Prostate gland (tissue), 2 donors: ENCODE measurements around the gene CAPRIN2. TPM values are rescaled to one million over a fixed set of nuclear protein-coding genes. Genes with fewer than 3 reads are reported as not detected.

ENCODE experiments used
- DNase-seq: peaks from one replicate; pipeline ENCODE4 v3.0.0-alpha.2; 2019; ENCODE audit warnings: low spot score
- H3K27ac ChIP-seq, 2 donors: fragments of 200-600 bp; sonication (generic); 2 replicates each; pipeline ENCODE4 v1.5.1; 2017 to 2019
- H3K27me3 ChIP-seq: fragments of 200-600 bp; sonication (generic); replicated peaks from 2 replicates; pipeline ENCODE4 v1.5.1; 2019; ENCODE audit not compliant: insufficient read depth
- H3K36me3 ChIP-seq, 2 donors: fragments of 200-600 bp; sonication (generic); 1 replicate in 1 of 2; 2 replicates in 1 of 2; pipeline versions ENCODE4 v1.5.1 to v1.8.1; 2017 to 2019
- H3K4me1 ChIP-seq: fragments of 200-600 bp; sonication (generic); replicated peaks from 2 replicates; pipeline ENCODE4 v1.5.1; 2019
- H3K4me3 ChIP-seq, 2 donors: fragments of 200-600 bp; sonication (generic); 2 replicates each; pipeline ENCODE4 v1.5.1; 2017 to 2019
- H3K9me3 ChIP-seq: fragments of 200-600 bp; sonication (generic); 2 replicates; pipeline ENCODE4 v1.5.1; 2017
- POLR2A ChIP-seq: fragments of 450-650 bp; IDR thresholded peaks from one replicate; pipeline ENCODE4 v1.6.1; 2016; ENCODE audit warnings: antibody characterized with exemption, mild to moderate bottlenecking
- POLR2AphosphoS5 ChIP-seq: sonication (generic); formaldehyde crosslinking; IDR thresholded peaks from one replicate; pipeline ENCODE4 v1.6.1; 2017; ENCODE audit warnings: antibody characterized with exemption
- WGBS: methylation state at CpG from one replicate; pipeline ENCODE4 v1.1.5; 2018; 5-methylcytosine and 5-hydroxymethylcytosine counted together
- intact Hi-C: fragments of 100-400 bp; cut with DNase I; formaldehyde crosslinking; loops from one replicate; pipeline ENCODE4 v1.14.2; 2022
- total RNA-seq, 2 donors: library from RNA; depleted of rRNA; stranded (reverse); fragments of >200 nt; gene quantifications; one replicate each; pipeline ENCODE4 v1.1.0, GENCODE V29; 2016
- TF ChIP-seq, protein P1 (sequence below), 4 experiments: fragments of 200-600 bp in 2 of 4; fragments of 450-650 bp in 2 of 4; sonication (generic) in 2 of 4; IDR thresholded peaks; 1 replicate in 3 of 4; 2 replicates in 1 of 4; pipeline ENCODE4 v1.5.1; 2016 to 2019; ENCODE audit warnings: antibody characterized with exemption in 4 of 4, mild to moderate bottlenecking in 2 of 4, moderate library complexity in 2 of 4

CAPRIN2 gene
- total RNA-seq, 2 donors from 2014 or later = 20.4 to 40.0 TPM

DNA sequence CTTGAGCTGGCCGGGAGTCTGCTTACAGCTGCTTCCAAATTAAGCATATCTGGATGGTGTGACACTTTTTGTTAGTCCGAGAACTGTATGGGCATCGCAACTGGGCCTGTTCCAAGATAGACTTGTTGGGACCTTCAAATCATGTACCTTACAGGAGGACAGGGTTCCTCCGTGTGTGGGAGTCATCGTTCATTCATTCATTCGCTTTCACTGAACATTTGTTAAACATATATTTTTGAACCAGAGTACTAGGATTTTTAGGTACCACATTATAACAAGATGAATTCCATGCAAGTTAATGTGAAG is 58.7 kb downstream of the CAPRIN2 start:
- Histone ChIP-seq H3K36me3 (no peaks in the 10 kb centered on the region), H3K27ac (peak overlapping the region; percentile 74 to 77), H3K4me3 (peak overlapping the region; percentile 85 to 87), H3K4me1 (peaks cover 5% of the 10 kb centered on the region), H3K27me3 (no peaks in the 10 kb centered on the region), H3K9me3 (no peaks in the 10 kb centered on the region)
- TF ChIP-seq POLR2A (no peak), POLR2AphosphoS5 (no peak)
- TF ChIP-seq, protein P1, sequence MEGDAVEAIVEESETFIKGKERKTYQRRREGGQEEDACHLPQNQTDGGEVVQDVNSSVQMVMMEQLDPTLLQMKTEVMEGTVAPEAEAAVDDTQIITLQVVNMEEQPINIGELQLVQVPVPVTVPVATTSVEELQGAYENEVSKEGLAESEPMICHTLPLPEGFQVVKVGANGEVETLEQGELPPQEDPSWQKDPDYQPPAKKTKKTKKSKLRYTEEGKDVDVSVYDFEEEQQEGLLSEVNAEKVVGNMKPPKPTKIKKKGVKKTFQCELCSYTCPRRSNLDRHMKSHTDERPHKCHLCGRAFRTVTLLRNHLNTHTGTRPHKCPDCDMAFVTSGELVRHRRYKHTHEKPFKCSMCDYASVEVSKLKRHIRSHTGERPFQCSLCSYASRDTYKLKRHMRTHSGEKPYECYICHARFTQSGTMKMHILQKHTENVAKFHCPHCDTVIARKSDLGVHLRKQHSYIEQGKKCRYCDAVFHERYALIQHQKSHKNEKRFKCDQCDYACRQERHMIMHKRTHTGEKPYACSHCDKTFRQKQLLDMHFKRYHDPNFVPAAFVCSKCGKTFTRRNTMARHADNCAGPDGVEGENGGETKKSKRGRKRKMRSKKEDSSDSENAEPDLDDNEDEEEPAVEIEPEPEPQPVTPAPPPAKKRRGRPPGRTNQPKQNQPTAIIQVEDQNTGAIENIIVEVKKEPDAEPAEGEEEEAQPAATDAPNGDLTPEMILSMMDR (IDR thresholded peaks at IDR 0.05) = no peak
- intact Hi-C loops = loop anchor here (5.0 to 10.0 kb wide), 3 partner anchors 56 to 911 kb away; partner anchors contain the start of genes CAPRIN2 and TMTC1
- no peak for DNase-seq
- WGBS = 13% methylated on average over 6 of the region's 6 CpGs

DNA sequence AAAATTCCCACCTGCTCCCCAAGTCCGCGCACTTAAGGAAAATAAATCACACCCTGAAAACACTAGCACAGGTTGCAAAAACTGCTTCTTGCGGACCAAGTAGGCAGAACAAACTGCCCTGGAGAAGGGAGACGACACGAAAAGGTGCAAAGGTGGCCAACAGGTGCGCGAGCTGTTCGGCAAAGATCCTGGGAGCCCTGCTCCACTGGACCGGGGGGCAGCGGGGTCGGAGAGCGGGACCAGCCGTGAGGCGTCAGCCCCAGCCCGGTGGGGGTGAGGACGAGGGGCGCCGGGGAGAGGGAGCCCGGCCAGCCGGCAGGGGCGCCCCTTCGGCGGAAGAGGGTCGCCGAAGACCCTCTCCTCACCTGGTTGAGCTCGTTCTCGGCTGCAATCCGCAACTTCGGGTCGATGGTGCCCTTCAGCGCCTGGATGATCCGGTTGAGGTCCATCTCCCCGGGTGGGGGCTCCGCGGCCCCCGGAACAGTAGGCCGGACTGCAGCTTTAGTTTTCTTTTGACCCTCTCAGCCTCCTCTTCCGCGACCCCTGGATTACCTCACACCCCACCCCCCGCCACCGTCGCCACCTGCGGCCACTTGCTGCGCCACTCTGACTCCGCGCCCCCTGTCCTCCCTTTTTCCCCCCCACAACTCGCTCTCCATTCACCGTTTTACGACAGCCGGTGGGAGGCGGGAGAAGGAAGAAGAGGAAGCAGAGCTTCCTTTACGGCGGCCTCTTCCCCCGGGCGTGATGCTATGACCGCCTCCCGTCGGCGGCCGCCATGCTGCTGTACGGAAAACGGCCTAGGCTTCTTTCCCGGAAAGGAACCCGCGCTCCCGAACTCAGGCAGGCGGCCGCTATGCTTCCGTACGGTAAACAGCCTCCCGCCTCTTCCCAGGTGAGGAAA is 59.3 kb downstream of the CAPRIN2 start, which contains the start of gene IPO8:
Gene IPO8 (minus strand): TSS at position 671 of the 904 bp plus-strand sequence. CDS start 222 bp downstream, at position 449.
- peak within 1 kb of the TSS; percentile 74 to 77 for H3K27ac ChIP-seq
- H3K27me3 ChIP-seq = no peaks in the 10 kb centered on the region
- no peaks in the 10 kb centered on the region for H3K36me3 ChIP-seq
- peak; percentile 88 for DNase-seq
- H3K4me1 ChIP-seq = peaks cover 5% of the 10 kb centered on the region
- peak within 1 kb of the TSS; percentile 85 to 87 for H3K4me3 ChIP-seq
- TF ChIP-seq, protein P1 (IDR thresholded peaks at IDR 0.05) = peak in 3 of 4 experiments; percentile 7 to 39 (median 10)
- TF ChIP-seq POLR2AphosphoS5 = peak; percentile 82
- no peak for TF ChIP-seq POLR2A
- intact Hi-C loops = loop anchor here (5.0 to 10.0 kb wide), 3 partner anchors 57 to 911 kb away; partner anchors contain the start of genes CAPRIN2 and TMTC1
- WGBS = under 1% methylated on average over 71 of the region's 71 CpGs
- H3K9me3 ChIP-seq = no peaks in the 10 kb centered on the region

DNA sequence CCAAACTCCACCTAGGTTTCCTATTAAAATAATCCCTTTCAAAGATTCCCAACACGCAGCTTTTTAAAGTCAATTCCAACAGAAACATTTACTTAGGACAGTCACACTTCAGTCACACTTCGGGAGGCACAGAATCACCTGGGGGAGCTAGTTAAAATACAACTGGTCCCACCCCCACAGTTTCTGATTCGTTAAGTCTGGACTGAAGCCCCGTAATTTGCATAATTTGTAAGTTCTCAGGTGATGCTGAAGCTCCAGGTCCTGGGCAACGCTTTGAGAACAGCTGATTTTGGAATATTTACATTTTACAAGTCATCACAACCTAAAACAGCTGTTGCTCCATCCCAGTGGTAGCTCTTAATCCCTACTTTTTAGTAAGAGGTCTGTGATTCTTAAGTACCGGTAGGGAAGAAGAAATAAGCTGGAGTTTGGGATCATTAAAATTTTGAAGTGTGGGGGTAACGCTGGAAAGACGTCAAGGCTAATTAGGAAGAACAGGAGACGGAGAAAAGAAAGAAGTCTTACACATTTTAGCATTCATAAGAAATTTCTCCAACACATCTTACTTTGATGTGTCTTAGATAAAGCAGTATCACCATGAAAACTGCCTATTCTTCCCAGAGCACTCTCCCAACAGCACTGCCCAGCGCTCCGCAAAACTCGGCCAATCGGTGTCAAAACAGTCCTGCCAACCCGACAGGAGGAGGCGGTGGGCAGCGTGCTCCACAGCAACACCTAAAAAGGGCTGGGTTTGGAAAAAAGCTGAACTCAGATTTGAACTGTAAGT is 60.1 kb downstream of the CAPRIN2 start:
- Histone ChIP-seq H3K27ac (peak overlapping the region; percentile 74 to 77), H3K4me1 (peaks cover 5% of the 10 kb centered on the region), H3K4me3 (peak overlapping the region; percentile 85 to 87), H3K9me3 (no peaks in the 10 kb centered on the region), H3K36me3 (no peaks in the 10 kb centered on the region), H3K27me3 (no peaks in the 10 kb centered on the region)
- TF ChIP-seq, protein P1 (IDR thresholded peaks at IDR 0.05) = no peak
- TF ChIP-seq POLR2AphosphoS5 = no peak
- no peak for TF ChIP-seq POLR2A
- WGBS = 5% methylated on average over 16 of the region's 16 CpGs
- DNase-seq = peak; percentile 30
- intact Hi-C loops = loop anchor here (5.0 to 10.0 kb wide), 3 partner anchors 58 to 910 kb away; partner anchors contain the start of genes CAPRIN2 and TMTC1

DNA sequence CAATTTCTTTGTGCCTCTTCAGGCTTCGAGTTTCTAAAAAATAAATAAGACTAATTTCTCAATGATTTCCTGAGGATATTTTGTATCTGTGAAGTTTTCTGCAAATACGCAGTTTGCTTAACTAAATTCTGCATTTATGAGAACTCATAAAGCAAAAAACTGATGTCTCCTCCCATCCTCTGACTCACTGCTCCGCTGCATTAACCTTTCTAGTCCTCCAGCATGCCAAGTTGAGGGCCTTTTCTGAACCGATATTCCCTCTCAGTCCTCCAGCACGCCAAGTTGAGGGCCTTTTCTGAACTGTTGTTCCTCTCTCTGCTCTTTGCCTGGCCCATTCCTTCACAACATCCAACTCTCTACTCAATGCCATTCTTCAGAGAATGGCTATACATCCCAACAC is 62.3 kb downstream of the CAPRIN2 start:
- Histone ChIP-seq H3K36me3 (no peaks in the 10 kb centered on the region), H3K4me1 (peaks cover 5% of the 10 kb centered on the region), H3K27ac (no peak overlapping the region), H3K9me3 (no peaks in the 10 kb centered on the region), H3K27me3 (no peaks in the 10 kb centered on the region), H3K4me3 (no peak overlapping the region)
- TF ChIP-seq POLR2A (no peak), POLR2AphosphoS5 (no peak)
- TF ChIP-seq, protein P1 (IDR thresholded peaks at IDR 0.05) = no peak
- no peak for DNase-seq
- WGBS = 65% methylated on average over 5 of the region's 5 CpGs
- intact Hi-C loops = loop anchor here (10.0 kb wide), 2 partner anchors 102 to 908 kb away; partner anchors contain the start of gene TMTC1
